ENCODE results near the gene EIF4E1B.

Gene EIF4E1B

DNA sequence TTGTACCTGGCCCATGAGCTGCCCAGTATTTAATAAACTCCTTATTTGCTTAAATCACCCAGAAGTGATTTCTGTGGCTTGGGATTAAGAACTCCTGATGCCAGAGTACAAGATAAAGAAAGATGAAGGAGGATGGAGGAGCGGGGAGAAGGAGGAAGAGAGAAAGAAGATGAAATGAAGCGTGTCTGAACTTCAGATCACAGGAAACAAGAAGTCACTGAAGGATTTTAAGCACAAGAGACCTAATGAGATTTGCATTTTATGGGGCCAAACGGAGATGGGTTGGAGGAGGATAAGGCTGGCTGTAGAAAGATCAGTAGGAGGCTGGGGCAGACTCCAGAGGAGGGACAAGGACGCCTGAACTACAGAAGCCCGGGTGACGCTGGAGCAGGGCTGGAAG lies 3.1 kb downstream of the EIF4E1B start:
- TF ChIP-seq, protein P1, sequence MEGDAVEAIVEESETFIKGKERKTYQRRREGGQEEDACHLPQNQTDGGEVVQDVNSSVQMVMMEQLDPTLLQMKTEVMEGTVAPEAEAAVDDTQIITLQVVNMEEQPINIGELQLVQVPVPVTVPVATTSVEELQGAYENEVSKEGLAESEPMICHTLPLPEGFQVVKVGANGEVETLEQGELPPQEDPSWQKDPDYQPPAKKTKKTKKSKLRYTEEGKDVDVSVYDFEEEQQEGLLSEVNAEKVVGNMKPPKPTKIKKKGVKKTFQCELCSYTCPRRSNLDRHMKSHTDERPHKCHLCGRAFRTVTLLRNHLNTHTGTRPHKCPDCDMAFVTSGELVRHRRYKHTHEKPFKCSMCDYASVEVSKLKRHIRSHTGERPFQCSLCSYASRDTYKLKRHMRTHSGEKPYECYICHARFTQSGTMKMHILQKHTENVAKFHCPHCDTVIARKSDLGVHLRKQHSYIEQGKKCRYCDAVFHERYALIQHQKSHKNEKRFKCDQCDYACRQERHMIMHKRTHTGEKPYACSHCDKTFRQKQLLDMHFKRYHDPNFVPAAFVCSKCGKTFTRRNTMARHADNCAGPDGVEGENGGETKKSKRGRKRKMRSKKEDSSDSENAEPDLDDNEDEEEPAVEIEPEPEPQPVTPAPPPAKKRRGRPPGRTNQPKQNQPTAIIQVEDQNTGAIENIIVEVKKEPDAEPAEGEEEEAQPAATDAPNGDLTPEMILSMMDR (IDR thresholded peaks at IDR 0.05; ENCODE audit: borderline replicate concordance, insufficient read depth, low read depth, low read length) = no peak
- no peak overlapping the region for H3K4me3 ChIP-seq (ENCODE audit: low read depth, low read length)

DNA sequence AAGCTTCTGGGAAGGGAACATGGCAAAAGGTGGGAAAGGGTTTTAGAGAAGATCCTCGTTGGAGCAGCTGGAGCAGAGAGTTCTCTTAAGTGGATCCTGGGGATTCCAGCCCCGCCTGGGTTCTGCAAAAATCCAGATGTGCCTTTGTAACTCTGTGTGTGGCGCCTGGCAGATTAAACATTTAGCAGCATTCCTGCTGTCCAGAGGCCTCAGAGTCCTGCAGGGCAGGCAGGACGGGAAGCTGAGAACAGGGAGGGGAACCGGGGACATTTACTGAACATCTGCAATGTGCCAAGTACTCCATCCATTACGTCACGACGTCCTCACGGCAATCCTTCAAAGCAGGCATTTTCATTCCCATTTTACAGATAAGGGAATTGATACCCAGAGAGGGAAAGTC lies 6.0 kb downstream of the EIF4E1B start:
- no peak overlapping the region for H3K4me3 ChIP-seq (ENCODE audit: low read depth, low read length)
- TF ChIP-seq, protein P1 (IDR thresholded peaks at IDR 0.05; ENCODE audit: borderline replicate concordance, insufficient read depth, low read depth, low read length) = no peak

DNA sequence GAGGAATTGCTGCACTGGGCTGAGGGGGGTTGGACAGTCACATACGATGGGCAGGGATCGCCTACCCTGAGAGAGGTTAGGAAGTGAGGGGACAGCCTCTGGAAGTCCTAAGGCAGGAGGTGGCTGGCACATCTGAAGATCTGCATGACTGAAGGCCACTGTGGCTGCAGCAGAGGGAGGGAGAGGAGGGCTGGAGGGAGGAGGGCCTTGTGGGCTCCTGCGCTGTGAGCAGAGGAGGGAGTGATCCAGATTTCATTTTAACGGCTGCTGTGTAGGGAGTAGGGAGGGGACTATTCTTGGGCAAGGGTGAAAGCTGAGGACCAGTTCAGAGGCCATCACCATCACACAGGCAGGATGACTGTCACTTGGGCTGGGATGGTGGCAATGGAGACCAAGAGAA lies 7.1 kb downstream of the EIF4E1B start:
- TF ChIP-seq, protein P1 (IDR thresholded peaks at IDR 0.05; ENCODE audit: borderline replicate concordance, insufficient read depth, low read depth, low read length) = no peak
- H3K4me3 ChIP-seq (ENCODE audit: low read depth, low read length) = no peak overlapping the region

DNA sequence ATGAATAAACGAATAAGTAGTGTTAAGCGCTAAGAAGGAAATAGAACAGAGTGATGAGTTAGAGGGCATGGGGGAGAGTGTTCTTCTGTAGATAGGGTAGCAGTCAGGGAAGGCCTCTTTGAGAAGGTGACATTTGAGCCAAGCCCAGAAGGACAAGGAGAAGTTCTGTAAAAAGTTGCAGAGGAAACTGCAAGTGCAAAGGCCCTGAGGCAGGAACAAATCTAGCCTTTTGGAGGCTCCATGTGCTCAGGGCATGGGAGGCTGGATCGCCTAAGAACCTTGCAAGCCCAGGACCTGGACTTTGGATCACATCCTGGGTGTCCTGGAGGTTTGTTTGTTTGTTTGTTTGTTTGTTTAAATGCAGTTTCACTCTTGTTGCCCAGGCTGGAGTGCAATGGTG lies 8.0 kb downstream of the EIF4E1B start:
- TF ChIP-seq, protein P1 (IDR thresholded peaks at IDR 0.05; ENCODE audit: borderline replicate concordance, insufficient read depth, low read depth, low read length) = no peak
- no peak overlapping the region for H3K4me3 ChIP-seq (ENCODE audit: low read depth, low read length)

DNA sequence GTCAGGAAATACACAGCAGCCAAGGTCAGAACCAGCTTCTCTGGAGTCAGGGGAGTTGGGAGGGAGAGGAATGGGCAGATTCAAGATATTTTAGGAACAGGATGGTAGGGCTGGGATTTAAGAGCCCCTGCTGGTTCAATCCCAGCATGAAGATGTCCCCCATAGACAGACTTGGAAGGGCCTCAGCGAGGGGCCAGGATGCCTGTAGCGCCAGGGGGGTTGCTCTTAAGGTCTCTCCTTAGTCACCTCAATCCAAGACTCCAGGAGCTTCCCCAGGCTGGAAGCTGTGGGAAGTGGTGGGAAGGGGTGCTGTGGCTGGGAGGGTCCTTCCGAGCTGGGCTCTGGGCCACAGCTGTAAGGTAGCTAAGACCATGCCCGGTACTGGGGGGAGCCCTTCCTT lies 8.7 kb downstream of the EIF4E1B start:
- TF ChIP-seq, protein P1 (IDR thresholded peaks at IDR 0.05; ENCODE audit: borderline replicate concordance, insufficient read depth, low read depth, low read length) = no peak

DNA sequence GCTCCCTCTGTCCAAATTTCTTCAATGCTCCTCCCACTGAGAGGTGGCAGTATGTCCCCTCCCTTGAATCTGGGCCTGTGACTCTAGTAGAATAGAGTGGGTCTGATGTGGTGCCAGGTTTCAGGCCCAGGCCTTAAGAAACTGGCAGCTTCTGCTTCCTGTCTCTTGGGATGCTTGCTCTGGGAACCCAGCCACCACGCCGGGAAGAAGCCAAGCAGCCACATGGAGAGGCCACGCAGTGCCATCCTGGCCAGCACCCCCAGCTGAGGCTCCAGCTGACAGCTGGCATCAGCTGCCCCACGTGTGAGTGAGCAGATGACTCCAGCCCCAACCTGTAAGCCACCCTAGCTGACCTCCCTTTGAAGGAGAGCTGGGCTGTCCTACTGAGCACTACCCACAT lies 9.5 kb downstream of the EIF4E1B start:
- no peak overlapping the region for H3K4me3 ChIP-seq (ENCODE audit: low read depth, low read length)
- TF ChIP-seq, protein P1 (IDR thresholded peaks at IDR 0.05; ENCODE audit: borderline replicate concordance, insufficient read depth, low read depth, low read length) = no peak

More for the DNA sequence above, 8.7 kb downstream of the EIF4E1B start:
- no peak overlapping the region for H3K4me3 ChIP-seq (ENCODE audit: low read depth, low read length)

DNA sequence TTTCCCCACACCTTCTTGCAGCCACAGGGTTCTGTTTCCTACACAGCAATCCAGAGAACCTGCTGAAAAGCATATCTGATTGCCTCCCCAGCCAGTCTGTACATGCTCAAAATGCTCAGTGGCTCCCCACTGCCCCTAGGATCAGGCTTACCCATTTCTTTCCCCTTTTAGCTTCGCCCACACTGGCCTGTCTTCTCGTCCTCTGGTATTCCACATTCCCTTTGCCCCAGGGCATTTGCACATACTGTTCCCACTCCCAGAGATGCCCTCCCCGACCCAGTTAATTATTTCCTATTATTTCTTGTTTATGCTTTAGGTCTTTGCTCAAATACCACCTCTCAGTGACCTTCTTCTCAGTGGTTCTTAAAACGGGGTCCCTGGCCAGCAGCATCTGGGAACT lies 10.1 kb downstream of the EIF4E1B start:
- TF ChIP-seq, protein P1 (IDR thresholded peaks at IDR 0.05; ENCODE audit: borderline replicate concordance, insufficient read depth, low read depth, low read length) = no peak
- no peak overlapping the region for H3K4me3 ChIP-seq (ENCODE audit: low read depth, low read length)

Data from GM12875 (cell line).